ENCODE results near the gene MFF. TPM values are rescaled to one million over a fixed set of nuclear protein-coding genes. Genes with fewer than 3 reads are reported as not detected.

MFF gene, protein sequence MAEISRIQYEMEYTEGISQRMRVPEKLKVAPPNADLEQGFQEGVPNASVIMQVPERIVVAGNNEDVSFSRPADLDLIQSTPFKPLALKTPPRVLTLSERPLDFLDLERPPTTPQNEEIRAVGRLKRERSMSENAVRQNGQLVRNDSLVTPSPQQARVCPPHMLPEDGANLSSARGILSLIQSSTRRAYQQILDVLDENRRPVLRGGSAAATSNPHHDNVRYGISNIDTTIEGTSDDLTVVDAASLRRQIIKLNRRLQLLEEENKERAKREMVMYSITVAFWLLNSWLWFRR
- total RNA-seq (ENCODE audit: low replicate concordance) = 118 and 159 TPM in 2 replicates

DNA sequence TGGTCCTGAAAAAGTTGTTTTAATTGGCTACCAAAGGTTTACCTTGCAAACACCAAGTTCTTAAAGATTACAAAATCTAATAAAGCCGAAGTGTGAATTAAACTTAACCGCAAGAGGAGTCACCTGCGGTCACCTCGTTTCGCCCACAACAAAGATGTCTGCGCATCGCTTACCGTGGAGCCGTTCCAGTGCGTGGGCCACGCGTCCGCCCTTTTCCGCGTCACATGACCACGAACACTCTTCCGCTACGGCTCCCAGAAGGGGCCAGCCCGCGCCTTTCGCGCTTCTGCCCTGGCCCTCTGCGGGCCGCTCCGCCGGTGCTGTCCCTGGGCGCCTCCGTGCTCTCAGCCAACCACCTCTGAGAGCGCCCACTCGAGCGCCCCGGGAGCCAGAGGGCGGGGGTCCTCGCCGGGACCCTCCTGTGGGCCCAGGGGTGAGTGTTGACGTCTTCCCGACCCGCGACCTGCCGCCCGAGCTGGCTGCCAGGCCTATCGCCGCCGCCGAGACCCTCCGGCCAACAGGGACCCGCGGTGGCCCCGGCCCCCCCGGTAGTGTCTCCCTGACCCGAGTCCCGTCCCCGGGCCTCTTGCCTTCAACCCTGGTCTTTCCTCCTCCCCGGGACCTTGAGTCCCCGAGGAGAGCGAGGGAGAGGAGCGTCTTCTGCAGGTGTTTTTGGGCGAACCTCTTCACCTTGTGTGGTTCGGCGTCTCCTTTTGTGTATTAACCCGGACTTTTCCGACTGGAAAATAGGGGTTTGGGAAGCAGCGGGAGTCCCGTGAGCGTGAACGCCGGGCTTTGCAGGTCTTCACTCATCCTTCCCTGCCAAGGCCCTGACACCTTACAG is at the start of gene MFF:
TSS of gene MFF (plus strand) at position 257 of the 844 bp plus-strand sequence. CDS start 5,415 bp downstream, outside the sequence.
- Histone ChIP-seq H3K27me3 (no peaks in the 10 kb centered on the region), H3F3A (ENCODE audit: low read depth) (peaks cover 9% of the 10 kb centered on the region)

DNA sequence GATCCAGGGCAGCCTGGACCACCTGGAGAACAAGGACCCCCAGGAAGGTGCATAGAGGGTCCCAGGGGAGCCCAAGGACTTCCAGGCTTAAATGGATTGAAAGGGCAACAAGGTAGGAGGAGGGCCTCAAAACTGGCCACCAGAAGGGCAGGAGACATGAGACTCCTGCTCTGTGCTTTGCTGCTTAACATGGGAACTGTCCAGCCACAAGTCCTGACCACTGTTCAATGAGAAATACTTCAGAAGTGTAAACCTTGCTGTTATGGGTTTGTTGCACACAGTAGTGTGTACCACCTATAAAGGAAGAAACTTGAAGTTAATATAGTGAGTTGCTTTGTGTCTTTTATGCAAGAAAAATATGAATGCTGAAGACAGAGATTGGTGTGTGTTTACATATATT is 44.2 kb upstream of the MFF start:
- Histone ChIP-seq H3K9ac (no peak overlapping the region), H2AFZ (replicated peaks) (no peak overlapping the region), H3F3A (ENCODE audit: low read depth) (no peaks in the 10 kb centered on the region), H3K79me2 (ENCODE audit: low read depth) (no peaks in the 10 kb centered on the region), H3K27me3 (no peaks in the 10 kb centered on the region), H3K4me1 (peaks cover 6% of the 10 kb centered on the region), H3K4me2 (no peak overlapping the region), H3K36me3 (no peaks in the 10 kb centered on the region), H4K20me1 (ENCODE audit: low read depth) (no peaks in the 10 kb centered on the region), H3K4me3 (no peak overlapping the region), H3K27ac (no peak overlapping the region), H3K9me3 (ENCODE audit: low read depth) (no peaks in the 10 kb centered on the region)
- no peak for DNase-seq (ENCODE audit: low spot score)
- Mint-ChIP-seq H3K9me3 (peaks cover 2% of the 10 kb centered on the region), H3K27me3 (ENCODE audit: insufficient read depth, low read depth) (peaks cover 2% of the 10 kb centered on the region), H3K4me3 (no peak overlapping the region), H3K36me3 (no peaks in the 10 kb centered on the region), H3K4me1 (no peaks in the 10 kb centered on the region), H3K27ac (no peak overlapping the region)
- TF ChIP-seq EZH2phosphoT487 (IDR thresholded peaks at IDR 0.05) (no peak), EZH2 (IDR thresholded peaks at IDR 0.05) (no peak)
- TF ChIP-seq, protein P1, sequence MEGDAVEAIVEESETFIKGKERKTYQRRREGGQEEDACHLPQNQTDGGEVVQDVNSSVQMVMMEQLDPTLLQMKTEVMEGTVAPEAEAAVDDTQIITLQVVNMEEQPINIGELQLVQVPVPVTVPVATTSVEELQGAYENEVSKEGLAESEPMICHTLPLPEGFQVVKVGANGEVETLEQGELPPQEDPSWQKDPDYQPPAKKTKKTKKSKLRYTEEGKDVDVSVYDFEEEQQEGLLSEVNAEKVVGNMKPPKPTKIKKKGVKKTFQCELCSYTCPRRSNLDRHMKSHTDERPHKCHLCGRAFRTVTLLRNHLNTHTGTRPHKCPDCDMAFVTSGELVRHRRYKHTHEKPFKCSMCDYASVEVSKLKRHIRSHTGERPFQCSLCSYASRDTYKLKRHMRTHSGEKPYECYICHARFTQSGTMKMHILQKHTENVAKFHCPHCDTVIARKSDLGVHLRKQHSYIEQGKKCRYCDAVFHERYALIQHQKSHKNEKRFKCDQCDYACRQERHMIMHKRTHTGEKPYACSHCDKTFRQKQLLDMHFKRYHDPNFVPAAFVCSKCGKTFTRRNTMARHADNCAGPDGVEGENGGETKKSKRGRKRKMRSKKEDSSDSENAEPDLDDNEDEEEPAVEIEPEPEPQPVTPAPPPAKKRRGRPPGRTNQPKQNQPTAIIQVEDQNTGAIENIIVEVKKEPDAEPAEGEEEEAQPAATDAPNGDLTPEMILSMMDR (IDR thresholded peaks at IDR 0.05) = no peak

More for the DNA sequence above, at the start of gene MFF:
- Mint-ChIP-seq H3K4me1 (peaks cover 16% of the 10 kb centered on the region), H3K4me3 (peak within 1 kb of the TSS; percentile 95), H3K27ac (peak within 1 kb of the TSS; percentile 92), H3K27me3 (ENCODE audit: insufficient read depth, low read depth) (peaks cover 3% of the 10 kb centered on the region), H3K36me3 (no peaks in the 10 kb centered on the region), H3K9me3 (peaks cover 14% of the 10 kb centered on the region)
- Histone ChIP-seq H3K4me2 (peak within 1 kb of the TSS; percentile 84), H3K27ac (peak within 1 kb of the TSS; percentile 72), H3K36me3 (no peaks in the 10 kb centered on the region), H3K9ac (peak within 1 kb of the TSS; percentile 77), H3K4me3 (peak within 1 kb of the TSS; percentile 72), H4K20me1 (ENCODE audit: low read depth) (peaks cover 15% of the 10 kb centered on the region), H2AFZ (replicated peaks) (peak within 1 kb of the TSS; percentile 88), H3K4me1 (peaks cover 24% of the 10 kb centered on the region), H3K9me3 (ENCODE audit: low read depth) (peaks cover 9% of the 10 kb centered on the region), H3K79me2 (ENCODE audit: low read depth) (peaks cover 50% of the 10 kb centered on the region)
- DNase-seq (ENCODE audit: low spot score) = peak; percentile 90
- TF ChIP-seq EZH2phosphoT487 (IDR thresholded peaks at IDR 0.05) (no peak), EZH2 (IDR thresholded peaks at IDR 0.05) (peak; percentile 30)
- TF ChIP-seq, protein P1 (IDR thresholded peaks at IDR 0.05) = peak; percentile 38

DNA sequence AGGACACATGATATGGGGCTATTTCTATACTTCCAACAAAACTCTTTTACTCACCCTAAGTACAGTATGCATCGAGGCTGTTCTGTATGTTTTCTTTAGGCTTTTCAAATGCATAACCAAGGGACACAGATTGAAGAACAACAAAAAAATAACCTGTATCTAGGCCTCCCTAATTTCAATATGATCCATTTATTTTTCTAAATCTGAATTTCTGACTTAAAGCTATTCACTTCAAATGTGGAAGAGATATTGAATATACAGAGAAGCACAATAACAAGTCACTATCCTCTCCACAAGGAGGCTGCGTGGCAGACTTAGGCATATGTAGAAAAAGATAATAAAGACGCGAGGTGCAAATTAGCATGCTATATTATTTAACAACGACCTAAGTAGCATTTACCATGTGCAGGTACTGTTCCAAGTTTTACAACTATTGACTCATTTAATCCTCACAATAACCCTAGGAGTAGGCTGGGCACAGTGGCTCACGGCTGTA is 39.3 kb upstream of the MFF start:
- Mint-ChIP-seq H3K9me3 (no peaks in the 10 kb centered on the region), H3K27ac (no peak overlapping the region), H3K4me1 (no peaks in the 10 kb centered on the region), H3K27me3 (ENCODE audit: insufficient read depth, low read depth) (peaks cover 2% of the 10 kb centered on the region), H3K36me3 (no peaks in the 10 kb centered on the region), H3K4me3 (no peak overlapping the region)
- DNase-seq (ENCODE audit: low spot score) = no peak
- Histone ChIP-seq H3K9me3 (ENCODE audit: low read depth) (no peaks in the 10 kb centered on the region), H3K4me3 (no peak overlapping the region), H3K9ac (no peak overlapping the region), H3K4me1 (no peaks in the 10 kb centered on the region), H4K20me1 (ENCODE audit: low read depth) (no peaks in the 10 kb centered on the region), H3K36me3 (no peaks in the 10 kb centered on the region), H3K4me2 (no peak overlapping the region), H3K27me3 (no peaks in the 10 kb centered on the region), H2AFZ (replicated peaks) (no peak overlapping the region), H3K27ac (no peak overlapping the region), H3F3A (ENCODE audit: low read depth) (no peaks in the 10 kb centered on the region), H3K79me2 (ENCODE audit: low read depth) (no peaks in the 10 kb centered on the region)
- no peak for TF ChIP-seq EZH2 (IDR thresholded peaks at IDR 0.05)
- TF ChIP-seq, protein P1 (IDR thresholded peaks at IDR 0.05) = no peak
- TF ChIP-seq EZH2phosphoT487 (IDR thresholded peaks at IDR 0.05) = no peak

Data from neural progenitor cell (in vitro differentiated cells).